Breast epithelium (tissue), 4 donors: ENCODE data around the gene CEP295NL. TPM values are rescaled to one million over a fixed set of nuclear protein-coding genes. Genes with fewer than 3 reads are reported as not detected.
A peak's percentile ranks its signal among the peaks of the same experiment; 100 is the strongest.
"Not testable (repeated sequence)": the region's sequence is repeated elsewhere in the genome, so short reads cannot be mapped to it uniquely, and the experiment has no call there.

Experiments used
- DNase-seq, 2 donors: peaks; one replicate each; pipeline ENCODE4 v3.0.0-alpha.2; 2019; ENCODE audit warnings: low spot score in 2 of 2
- H3K27ac ChIP-seq, 2 donors: fragments of 200-600 bp; sonication (generic) in 1 of 2; one replicate each; pipeline ENCODE4 v1.5.1; 2016 to 2019; ENCODE audit warnings: mild to moderate bottlenecking in 1 of 2
- H3K27me3 ChIP-seq, 2 donors: fragments of 200-600 bp; sonication (generic) in 1 of 2; one replicate each; pipeline versions ENCODE4 v1.5.1 to v1.6.0; 2017 to 2019; ENCODE audit warnings: control low read depth in 1 of 2, mild to moderate bottlenecking in 1 of 2
- H3K36me3 ChIP-seq: fragments of 200-600 bp; one replicate; pipeline ENCODE4 v1.5.1; 2019
- H3K4me1 ChIP-seq, 2 donors: fragments of 200-600 bp; sonication (generic); one replicate each; pipeline ENCODE4 v1.5.1; 2016 to 2019; ENCODE audit warnings: control low read depth in 1 of 2
- H3K4me3 ChIP-seq, 3 donors: fragments of 200-600 bp; sonication (generic); 1 replicate in 2 of 3; 2 replicates in 1 of 3; pipeline ENCODE4 v1.5.1; 2016 to 2019; ENCODE audit warnings: mild to moderate bottlenecking in 3 of 3, moderate library complexity in 2 of 3
- H3K9me3 ChIP-seq, 2 donors: fragments of 200-600 bp; sonication (generic) in 1 of 2; one replicate each; pipeline ENCODE4 v1.5.1; 2016 to 2019; ENCODE audit warnings: control low read depth in 1 of 2
- POLR2A ChIP-seq: fragments of 450-650 bp; IDR thresholded peaks from one replicate; pipeline ENCODE4 v1.6.1; 2016; ENCODE audit warnings: antibody characterized with exemption, mild to moderate bottlenecking, moderate library complexity
- POLR2AphosphoS5 ChIP-seq, 3 donors: sonication (generic); formaldehyde crosslinking; IDR thresholded peaks; one replicate each; pipeline ENCODE4 v1.6.1; 2017; ENCODE audit warnings: antibody characterized with exemption in 3 of 3
- intact Hi-C: fragments of 100-400 bp; cut with DNase I; formaldehyde crosslinking; loops from one replicate; pipeline ENCODE4 v1.15.1; 2023; ENCODE audit warnings: low total_unique reads
- total RNA-seq, 3 donors: library from RNA; depleted of rRNA; stranded (reverse); fragments of >200 nt; gene quantifications; one replicate each; pipeline ENCODE4 v1.1.0, GENCODE V29; 2016
- TF ChIP-seq, protein P1 (sequence below), 3 donors: fragments of 450-650 bp; IDR thresholded peaks; one replicate each; pipeline ENCODE4 v1.5.1; 2016 to 2017; ENCODE audit warnings: antibody characterized with exemption in 3 of 3, mild to moderate bottlenecking in 3 of 3, moderate library complexity in 3 of 3

Gene CEP295NL
- total RNA-seq, 3 donors from 2014 or later, result 1.8 to 7.2 (median 2.6) TPM

DNA sequence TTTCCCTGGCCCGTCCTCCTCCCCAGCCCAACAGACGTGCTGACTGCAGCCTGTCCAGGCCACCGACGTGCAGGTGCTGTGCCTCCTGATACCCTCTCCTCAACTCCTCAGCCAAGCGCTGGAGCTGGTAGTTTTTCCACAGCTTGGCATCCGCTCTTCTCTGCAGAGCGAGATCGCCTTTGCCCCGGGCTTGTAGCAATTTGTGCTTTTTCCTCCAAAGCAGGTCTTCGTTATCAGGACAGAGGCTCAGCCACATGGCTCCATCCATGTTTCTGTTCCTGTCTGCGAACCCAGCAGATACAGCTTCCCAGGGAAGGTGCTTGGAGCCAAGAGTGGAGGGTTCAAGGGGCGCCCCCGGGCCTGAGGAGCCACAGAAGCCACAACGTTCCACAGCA is 10.9 kb downstream of the CEP295NL start:
- no peak for DNase-seq
- H3K4me3 ChIP-seq, result no peak overlapping the region
- no peaks in the 10 kb centered on the region for H3K9me3 ChIP-seq
- no peaks in the 10 kb centered on the region for H3K36me3 ChIP-seq
- intact Hi-C loops, result no loop called here
- TF ChIP-seq POLR2AphosphoS5 (IDR thresholded peaks at IDR 0.05), result no peak
- TF ChIP-seq POLR2A, result no peak
- TF ChIP-seq, protein P1, sequence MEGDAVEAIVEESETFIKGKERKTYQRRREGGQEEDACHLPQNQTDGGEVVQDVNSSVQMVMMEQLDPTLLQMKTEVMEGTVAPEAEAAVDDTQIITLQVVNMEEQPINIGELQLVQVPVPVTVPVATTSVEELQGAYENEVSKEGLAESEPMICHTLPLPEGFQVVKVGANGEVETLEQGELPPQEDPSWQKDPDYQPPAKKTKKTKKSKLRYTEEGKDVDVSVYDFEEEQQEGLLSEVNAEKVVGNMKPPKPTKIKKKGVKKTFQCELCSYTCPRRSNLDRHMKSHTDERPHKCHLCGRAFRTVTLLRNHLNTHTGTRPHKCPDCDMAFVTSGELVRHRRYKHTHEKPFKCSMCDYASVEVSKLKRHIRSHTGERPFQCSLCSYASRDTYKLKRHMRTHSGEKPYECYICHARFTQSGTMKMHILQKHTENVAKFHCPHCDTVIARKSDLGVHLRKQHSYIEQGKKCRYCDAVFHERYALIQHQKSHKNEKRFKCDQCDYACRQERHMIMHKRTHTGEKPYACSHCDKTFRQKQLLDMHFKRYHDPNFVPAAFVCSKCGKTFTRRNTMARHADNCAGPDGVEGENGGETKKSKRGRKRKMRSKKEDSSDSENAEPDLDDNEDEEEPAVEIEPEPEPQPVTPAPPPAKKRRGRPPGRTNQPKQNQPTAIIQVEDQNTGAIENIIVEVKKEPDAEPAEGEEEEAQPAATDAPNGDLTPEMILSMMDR (IDR thresholded peaks at IDR 0.05), result no peak
- H3K4me1 ChIP-seq, result peaks cover 4 to 8% of the 10 kb centered on the region in 2 donors
- H3K27me3 ChIP-seq, result no peaks in the 10 kb centered on the region
- H3K27ac ChIP-seq, result peak overlapping the region in 1 of 2 donors; percentile 15

GRCh38 chr17:78891406-78892061 is 11.5 kb downstream of the CEP295NL start:
- Histone ChIP-seq H3K27me3 (no peaks in the 10 kb centered on the region), H3K9me3 (no peaks in the 10 kb centered on the region), H3K27ac (peak overlapping the region in 1 of 2 donors; percentile 15), H3K4me3 (no peak overlapping the region), H3K4me1 (peaks cover 4 to 8% of the 10 kb centered on the region in 2 donors), H3K36me3 (no peaks in the 10 kb centered on the region)
- intact Hi-C loops, result no loop called here
- DNase-seq, result no peak
- TF ChIP-seq, protein P1 (IDR thresholded peaks at IDR 0.05), result no peak
- TF ChIP-seq POLR2AphosphoS5 (IDR thresholded peaks at IDR 0.05) (no peak), POLR2A (no peak)

GRCh38 chr17:78890498-78890897 is 12.5 kb downstream of the CEP295NL start:
- no peak for TF ChIP-seq POLR2AphosphoS5 (IDR thresholded peaks at IDR 0.05)
- TF ChIP-seq POLR2A, result no peak
- TF ChIP-seq, protein P1 (IDR thresholded peaks at IDR 0.05), result no peak
- DNase-seq, result peak in 1 of 2 donors; percentile 35
- intact Hi-C loops, result no loop called here
- no peaks in the 10 kb centered on the region for H3K36me3 ChIP-seq
- H3K4me3 ChIP-seq, result no peak overlapping the region
- no peaks in the 10 kb centered on the region for H3K27me3 ChIP-seq
- H3K9me3 ChIP-seq, result no peaks in the 10 kb centered on the region
- H3K27ac ChIP-seq, result peak overlapping the region in 1 of 2 donors; percentile 15
- peaks cover 7 to 8% of the 10 kb centered on the region in 2 donors for H3K4me1 ChIP-seq

GRCh38 chr17:78890096-78890495 is 12.9 kb downstream of the CEP295NL start:
- Histone ChIP-seq H3K27ac (peak overlapping the region; percentile 6 to 43), H3K4me1 (peaks cover 8 to 11% of the 10 kb centered on the region in 2 donors)
- H3K27me3 ChIP-seq, H3K9me3 ChIP-seq, H3K36me3 ChIP-seq, intact Hi-C loops, DNase-seq, H3K4me3 ChIP-seq: not testable (repeated sequence)

GRCh38 chr17:78889531-78889930 is 13.5 kb downstream of the CEP295NL start:
- H3K27ac ChIP-seq, result peak overlapping the region; percentile 6 to 43

More at GRCh38 chr17:78889531-78889930, 13.5 kb downstream of the CEP295NL start:
- Histone ChIP-seq H3K4me3 (no peak overlapping the region), H3K27me3 (no peaks in the 10 kb centered on the region), H3K9me3 (no peaks in the 10 kb centered on the region), H3K4me1 (peaks cover 8 to 17% of the 10 kb centered on the region in 2 donors), H3K36me3 (no peaks in the 10 kb centered on the region)
- intact Hi-C loops, result no loop called here
- TF ChIP-seq, protein P1 (IDR thresholded peaks at IDR 0.05), result no peak
- TF ChIP-seq POLR2AphosphoS5 (IDR thresholded peaks at IDR 0.05) (no peak), POLR2A (no peak)
- DNase-seq, result no peak
